ENCODE results near the gene FLNB.

FLNB gene

GRCh38 chr3:57980416-57980815 is 27.8 kb upstream of the FLNB start:
- CTCF ChIA-PET: no interaction called here

GRCh38 chr3:57981483-57982087 is 26.6 kb upstream of the FLNB start:
- peak overlapping the region; percentile 85; the same call in 1 of the 2 replicates for H3K27ac ChIP-seq
- ChIA-PET POLR2A (ENCODE audit: low non-redundant PET) (no interaction called here), CTCF (interaction anchor here (0.6 kb wide), 1 partner anchor 811 kb away, joined by 3 read pairs; no protein-coding TSS in a partner anchor)
- no peak for TF ChIP-seq CTCF (conservative IDR thresholded peaks at IDR 0.05; ENCODE audit: low read depth)
- DNase-seq (ENCODE audit: low spot score): no peak

More at GRCh38 chr3:57980416-57980815, 27.8 kb upstream of the FLNB start:
- no peak overlapping the region; the same call in 1 of the 2 replicates for H3K27ac ChIP-seq
- POLR2A ChIA-PET (ENCODE audit: low non-redundant PET): no interaction called here
- no peak for DNase-seq (ENCODE audit: low spot score)
- no peak for TF ChIP-seq CTCF (conservative IDR thresholded peaks at IDR 0.05; ENCODE audit: low read depth)

GRCh38 chr3:57982561-57983243 is 25.5 kb upstream of the FLNB start:
- ChIA-PET POLR2A (ENCODE audit: low non-redundant PET) (no interaction called here), CTCF (interaction anchor here (0.6 kb wide), 1 partner anchor 20 kb away, joined by 3 read pairs; no protein-coding TSS in a partner anchor)
- DNase-seq (ENCODE audit: low spot score): no peak
- peak overlapping the region; percentile 85 for H3K27ac ChIP-seq
- no peak for TF ChIP-seq CTCF (conservative IDR thresholded peaks at IDR 0.05; ENCODE audit: low read depth)

- no peak for TF ChIP-seq CTCF (conservative IDR thresholded peaks at IDR 0.05; ENCODE audit: low read depth)
- POLR2A ChIA-PET (ENCODE audit: low non-redundant PET): no interaction called here
- CTCF ChIA-PET: no interaction called here
- peak; percentile 48 for DNase-seq (ENCODE audit: low spot score)
- peak overlapping the region; percentile 85 for H3K27ac ChIP-seq
Observed at GRCh38 chr3:57983734-57984518, 24.3 kb upstream of the FLNB start.

GRCh38 chr3:57985176-57985983 is 22.8 kb upstream of the FLNB start:
- ChIA-PET CTCF (no interaction called here), POLR2A (ENCODE audit: low non-redundant PET) (no interaction called here)
- no peak for DNase-seq (ENCODE audit: low spot score)
- no peak for TF ChIP-seq CTCF (conservative IDR thresholded peaks at IDR 0.05; ENCODE audit: low read depth)
- peak overlapping the region; percentile 85 for H3K27ac ChIP-seq

- no peak for DNase-seq (ENCODE audit: low spot score)
- peak overlapping the region; percentile 85; the same call in 1 of the 2 replicates for H3K27ac ChIP-seq
- ChIA-PET POLR2A (ENCODE audit: low non-redundant PET) (no interaction called here), CTCF (no interaction called here)
- TF ChIP-seq CTCF (conservative IDR thresholded peaks at IDR 0.05; ENCODE audit: low read depth): no peak
Observed at GRCh38 chr3:57985984-57986246, 22.3 kb upstream of the FLNB start.
